Spinal cord (tissue), 10 donors: ENCODE results near the gene GBP7. TPM values are rescaled to one million over a fixed set of nuclear protein-coding genes. Genes with fewer than 3 reads are reported as not detected.
"Not testable (repeated sequence)": the region's sequence is repeated elsewhere in the genome, so short reads cannot be mapped to it uniquely, and the experiment has no call there.

Experiments
- DNase-seq, 6 donors: peaks; one replicate each; pipeline versions ENCODE4 v3.0.0 to v3.0.0-alpha.2; 2013 to 2015; ENCODE audit warnings: low spot score in 6 of 6, low read depth in 4 of 6
- H3K27ac ChIP-seq: one replicate; pipeline ENCODE4 v1.5.1; 2013; ENCODE audit warnings: low read depth, low read length, control low read depth
- H3K27me3 ChIP-seq: one replicate; pipeline ENCODE4 v1.6.1; 2013; ENCODE audit warnings: low read length; ENCODE audit not compliant: control insufficient read depth, insufficient read depth
- H3K36me3 ChIP-seq: one replicate; pipeline ENCODE4 v1.6.1; 2013; ENCODE audit warnings: low read length; ENCODE audit not compliant: control insufficient read depth, insufficient read depth
- H3K4me1 ChIP-seq: one replicate; pipeline ENCODE4 v1.6.1; 2013; ENCODE audit warnings: low read length; ENCODE audit not compliant: control insufficient read depth, insufficient read depth
- H3K4me3 ChIP-seq: one replicate; pipeline ENCODE4 v1.5.1; 2013; ENCODE audit warnings: low read depth, low read length, control low read depth
- H3K9me3 ChIP-seq: one replicate; pipeline ENCODE4 v1.6.1; 2013; ENCODE audit warnings: low read length; ENCODE audit not compliant: control insufficient read depth, insufficient read depth
- WGBS: methylation state at CpG from one replicate; pipeline ENCODE4 v1.1.5; 2013; ENCODE audit warnings: missing lambda C conversion rate; ENCODE audit not compliant: insufficient coverage; 5-methylcytosine and 5-hydroxymethylcytosine counted together
- polyA plus RNA-seq, 2 donors: library from polyadenylated mRNA; unstranded; fragments of 120-200 nt; gene quantifications; one replicate each; pipeline ENCODE4 v1.2.1, GENCODE V29; 2013; ENCODE audit not compliant: insufficient read length in 2 of 2
- total RNA-seq, 2 donors: library from RNA; depleted of rRNA in 1 of 2; stranded (reverse); fragments of 120-200 nt in 1 of 2; fragments of >200 nt in 1 of 2; gene quantifications; one replicate each; pipeline versions ENCODE4 v1.2.3 to v1.2.4, GENCODE V29; 2013 to 2014
- donor health status: healthy.

GBP7 gene
- total and polyA plus RNA-seq, 4 donors: 0.14 to 0.16 TPM; not detected in 2

DNA sequence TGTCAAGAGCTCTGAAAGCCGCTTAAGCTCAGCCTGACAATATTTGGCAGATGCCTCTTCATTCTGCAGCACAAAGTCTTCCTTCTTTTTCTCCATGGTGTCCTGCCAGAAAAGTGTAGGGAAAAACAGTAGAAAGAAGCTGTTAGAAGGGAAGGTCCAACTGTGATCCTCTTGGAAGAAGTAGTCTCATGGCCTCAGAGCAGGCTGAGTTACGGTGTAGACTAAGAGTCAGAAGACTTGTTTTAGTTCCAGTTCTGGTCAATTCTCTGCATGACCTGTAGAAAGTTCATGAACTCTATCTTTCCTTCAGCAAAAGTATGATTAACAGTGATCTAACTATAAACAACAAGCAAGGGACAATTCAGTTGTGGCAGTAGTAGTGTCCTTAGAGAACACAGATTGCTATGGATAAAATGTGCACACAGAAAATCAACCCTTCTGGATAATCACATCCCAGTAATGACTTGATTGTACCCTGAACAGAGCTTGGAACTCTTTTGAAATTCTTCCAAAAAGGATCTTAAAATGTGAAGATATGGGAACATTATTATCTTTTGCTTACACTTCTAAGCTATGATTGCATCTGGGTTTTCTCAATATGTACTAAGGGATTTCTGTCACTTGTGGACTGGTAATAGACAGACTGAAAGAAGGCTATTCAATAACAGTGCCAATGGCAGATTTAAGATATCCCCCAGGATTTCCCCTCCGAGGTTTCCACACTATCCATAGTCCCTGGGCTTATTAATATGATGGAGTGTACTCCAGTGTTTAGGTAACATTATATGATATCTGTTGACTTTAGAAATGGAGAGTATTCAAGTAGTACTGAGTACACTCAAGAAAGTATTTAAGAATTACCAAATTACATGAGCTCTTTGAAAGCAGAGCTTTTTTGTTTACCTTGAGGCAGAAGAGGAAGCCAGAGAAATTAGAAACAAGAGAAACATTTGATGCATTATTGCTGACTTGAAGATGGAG is 27.8 kb downstream of the GBP7 start:
- Histone ChIP-seq H3K27ac (no peak overlapping the region), H3K4me1 (no peaks in the 10 kb centered on the region), H3K36me3 (no peaks in the 10 kb centered on the region), H3K27me3 (no peaks in the 10 kb centered on the region), H3K4me3 (no peak overlapping the region), H3K9me3 (no peaks in the 10 kb centered on the region)
- 67% methylated on average over 1 of the region's 3 CpGs for WGBS
- DNase-seq: peak in 1 of 6 donors; percentile 10

DNA sequence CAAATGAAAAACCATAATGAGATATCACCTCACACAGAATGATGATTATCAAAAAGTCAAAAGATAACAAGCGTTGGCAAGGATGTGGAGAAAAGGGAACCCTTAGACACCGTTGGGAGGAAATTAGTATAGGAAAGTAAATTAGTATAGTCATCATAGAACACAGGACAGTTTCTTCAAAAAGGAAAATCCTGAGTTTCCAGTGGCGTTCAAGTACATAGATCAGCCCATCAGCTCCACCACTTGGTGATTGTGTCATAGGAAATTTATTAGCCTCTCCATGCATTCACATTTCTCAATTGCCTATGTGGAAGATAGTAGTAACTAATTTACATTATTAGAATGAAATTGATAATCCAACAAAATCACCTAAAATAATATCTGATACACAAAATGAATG is 29.1 kb downstream of the GBP7 start:
- no peak overlapping the region for H3K27ac ChIP-seq
- no peak overlapping the region for H3K4me3 ChIP-seq
- no peaks in the 10 kb centered on the region for H3K27me3 ChIP-seq
- no peaks in the 10 kb centered on the region for H3K4me1 ChIP-seq
- no CpG with 5 or more reads among the region's 3 CpGs for WGBS
- DNase-seq: no peak
- no peaks in the 10 kb centered on the region for H3K9me3 ChIP-seq
- H3K36me3 ChIP-seq: no peaks in the 10 kb centered on the region

DNA sequence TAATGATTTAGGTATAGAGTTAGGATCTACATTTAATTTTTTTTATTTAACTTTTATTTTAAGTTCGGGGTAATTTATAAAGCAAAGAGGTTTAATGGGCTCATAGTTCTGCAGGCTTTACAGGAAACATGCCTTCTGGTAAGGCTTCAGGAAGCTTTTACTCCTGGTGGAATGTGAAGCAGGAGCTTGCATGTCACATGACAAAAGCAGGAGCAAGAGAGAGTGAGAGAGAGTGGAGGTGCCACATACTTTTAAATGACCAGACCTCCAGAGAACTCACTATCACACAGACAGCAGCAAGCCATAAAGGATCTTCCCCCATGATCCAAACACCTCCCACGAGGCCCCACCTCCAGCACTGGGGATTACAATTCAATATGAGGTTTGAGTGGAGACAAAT is 32.3 kb downstream of the GBP7 start:
- no peak for DNase-seq
- WGBS: 100% methylated on average over 1 of the region's 2 CpGs
- H3K27ac ChIP-seq: no peak overlapping the region
- no peaks in the 10 kb centered on the region for H3K4me1 ChIP-seq
- no peak overlapping the region for H3K4me3 ChIP-seq
- no peaks in the 10 kb centered on the region for H3K27me3 ChIP-seq
- H3K9me3 ChIP-seq: no peaks in the 10 kb centered on the region
- H3K36me3 ChIP-seq: no peaks in the 10 kb centered on the region

DNA sequence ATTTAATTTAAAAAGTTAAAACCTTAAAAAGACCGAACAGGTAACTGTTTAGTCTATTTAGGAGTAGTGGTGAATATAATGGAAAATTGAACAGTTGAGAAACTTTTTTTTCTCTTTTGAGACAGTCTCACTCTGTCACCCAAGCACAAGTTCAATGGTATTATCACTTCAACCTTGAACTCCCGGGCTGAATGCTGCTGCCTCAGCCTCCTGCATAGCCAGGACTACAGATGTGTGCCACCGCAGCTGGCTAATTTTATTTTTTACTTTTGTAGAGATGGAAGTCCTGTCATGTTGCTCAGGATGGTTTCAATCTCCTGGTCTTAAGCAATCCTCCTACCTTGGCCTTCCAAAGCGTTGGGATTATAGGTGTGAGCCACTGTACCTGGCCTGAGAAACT is 33.6 kb downstream of the GBP7 start:
- Histone ChIP-seq H3K27me3 (no peaks in the 10 kb centered on the region), H3K36me3 (no peaks in the 10 kb centered on the region), H3K4me3 (no peak overlapping the region), H3K4me1 (no peaks in the 10 kb centered on the region), H3K27ac (no peak overlapping the region), H3K9me3 (no peaks in the 10 kb centered on the region)
- WGBS: no CpG with 5 or more reads among the region's 4 CpGs
- DNase-seq: no peak

DNA sequence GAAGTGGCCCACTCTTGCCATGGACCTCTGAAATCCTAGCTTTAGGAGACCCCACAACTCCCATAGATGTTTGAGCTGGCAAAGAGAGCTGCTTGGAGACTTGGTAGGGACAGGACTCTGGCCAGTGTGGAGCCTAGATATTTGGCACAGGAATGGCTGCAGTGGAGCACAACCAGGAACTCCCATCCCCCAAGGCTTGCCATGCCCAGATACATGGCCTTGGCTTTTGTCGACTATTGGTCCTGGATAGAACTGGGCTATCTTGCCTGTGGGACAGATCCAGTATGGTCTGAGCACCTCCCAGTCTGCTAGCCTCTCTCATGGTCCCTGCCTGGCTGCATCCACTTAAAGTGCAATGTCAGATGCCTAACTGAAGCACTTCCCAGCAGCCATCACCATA is 42.1 kb downstream of the GBP7 start:
- DNase-seq: no peak
- no peaks in the 10 kb centered on the region for H3K4me1 ChIP-seq
- no peaks in the 10 kb centered on the region for H3K27me3 ChIP-seq
- 100% methylated on average over 1 of the region's 1 CpG for WGBS
- H3K36me3 ChIP-seq: no peaks in the 10 kb centered on the region
- no peak overlapping the region for H3K27ac ChIP-seq
- no peak overlapping the region for H3K4me3 ChIP-seq
- no peaks in the 10 kb centered on the region for H3K9me3 ChIP-seq

DNA sequence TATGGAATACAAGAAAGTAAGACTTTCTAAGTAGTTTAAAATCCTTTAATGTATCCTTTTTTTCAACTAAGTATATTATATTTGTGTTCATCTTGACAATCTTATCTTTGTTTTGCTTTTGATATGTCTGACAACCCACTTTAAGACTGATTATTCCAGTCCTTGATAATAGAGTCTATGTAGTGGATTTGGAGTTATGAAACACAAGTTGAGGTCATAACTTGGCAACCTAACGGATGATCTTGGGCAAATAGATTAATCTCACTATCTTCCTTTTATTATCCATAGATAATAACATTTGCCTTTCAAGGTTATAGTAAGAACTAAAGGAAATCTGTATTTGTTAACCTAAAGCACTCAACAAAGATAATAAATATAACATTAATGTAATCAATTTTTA is 45.1 kb downstream of the GBP7 start:
- no CpG with 5 or more reads among the region's 1 CpG for WGBS
- Histone ChIP-seq H3K27me3 (no peaks in the 10 kb centered on the region), H3K27ac (no peak overlapping the region), H3K4me3 (no peak overlapping the region), H3K9me3 (no peaks in the 10 kb centered on the region), H3K4me1 (no peaks in the 10 kb centered on the region), H3K36me3 (no peaks in the 10 kb centered on the region)
- DNase-seq: no peak

DNA sequence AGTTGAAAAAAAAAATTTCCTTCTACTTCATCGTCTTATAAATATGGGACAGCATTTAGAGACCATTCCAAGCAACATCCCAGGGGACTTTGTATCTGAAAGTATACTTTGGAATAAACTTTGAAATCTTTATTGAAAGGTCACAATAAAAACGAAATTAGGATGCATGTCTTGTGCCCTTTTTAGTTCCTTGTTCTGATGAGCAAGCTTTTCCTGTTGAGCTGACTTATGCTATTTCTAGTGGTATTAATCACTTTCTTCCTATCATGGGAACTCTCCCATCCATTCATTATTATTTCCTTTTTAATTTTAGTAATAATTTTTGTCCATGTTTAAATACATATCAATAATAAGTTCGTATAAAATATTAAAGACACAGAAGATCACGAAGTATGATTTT is 45.9 kb downstream of the GBP7 start:
- Histone ChIP-seq H3K27me3 (no peaks in the 10 kb centered on the region), H3K4me1 (no peaks in the 10 kb centered on the region), H3K27ac (no peak overlapping the region), H3K36me3 (no peaks in the 10 kb centered on the region), H3K9me3 (no peaks in the 10 kb centered on the region), H3K4me3 (no peak overlapping the region)
- DNase-seq: no peak
- no CpG with 5 or more reads among the region's 4 CpGs for WGBS

DNA sequence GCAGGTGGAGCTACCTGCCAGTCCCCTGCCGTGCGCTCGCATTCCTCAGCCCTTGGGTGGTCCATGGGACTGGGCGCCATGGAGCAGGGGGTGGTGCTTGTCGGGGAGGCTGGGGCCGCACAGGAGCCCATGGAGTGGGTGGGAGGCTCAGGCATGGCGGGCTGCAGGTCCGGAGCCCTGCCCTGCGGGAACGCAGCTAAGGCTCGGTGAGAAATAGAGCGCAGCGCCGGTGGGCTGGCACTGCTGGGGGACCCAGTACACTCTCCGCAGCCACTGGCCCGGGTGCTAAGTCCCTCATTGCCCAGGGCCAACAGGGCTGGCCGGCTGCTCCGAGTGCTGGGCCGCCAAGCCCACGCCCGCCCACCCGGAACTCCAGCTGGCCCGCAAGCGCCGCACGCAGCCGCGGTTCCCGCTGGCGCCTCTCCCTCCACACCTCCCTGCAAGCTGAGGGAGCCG is 47.8 kb downstream of the GBP7 start:
- not testable (repeated sequence) for H3K4me1 ChIP-seq, H3K27me3 ChIP-seq, H3K4me3 ChIP-seq, H3K9me3 ChIP-seq, H3K27ac ChIP-seq, H3K36me3 ChIP-seq, DNase-seq
- 96% methylated on average over 14 of the region's 31 CpGs for whole genome bisulfite sequencing

DNA sequence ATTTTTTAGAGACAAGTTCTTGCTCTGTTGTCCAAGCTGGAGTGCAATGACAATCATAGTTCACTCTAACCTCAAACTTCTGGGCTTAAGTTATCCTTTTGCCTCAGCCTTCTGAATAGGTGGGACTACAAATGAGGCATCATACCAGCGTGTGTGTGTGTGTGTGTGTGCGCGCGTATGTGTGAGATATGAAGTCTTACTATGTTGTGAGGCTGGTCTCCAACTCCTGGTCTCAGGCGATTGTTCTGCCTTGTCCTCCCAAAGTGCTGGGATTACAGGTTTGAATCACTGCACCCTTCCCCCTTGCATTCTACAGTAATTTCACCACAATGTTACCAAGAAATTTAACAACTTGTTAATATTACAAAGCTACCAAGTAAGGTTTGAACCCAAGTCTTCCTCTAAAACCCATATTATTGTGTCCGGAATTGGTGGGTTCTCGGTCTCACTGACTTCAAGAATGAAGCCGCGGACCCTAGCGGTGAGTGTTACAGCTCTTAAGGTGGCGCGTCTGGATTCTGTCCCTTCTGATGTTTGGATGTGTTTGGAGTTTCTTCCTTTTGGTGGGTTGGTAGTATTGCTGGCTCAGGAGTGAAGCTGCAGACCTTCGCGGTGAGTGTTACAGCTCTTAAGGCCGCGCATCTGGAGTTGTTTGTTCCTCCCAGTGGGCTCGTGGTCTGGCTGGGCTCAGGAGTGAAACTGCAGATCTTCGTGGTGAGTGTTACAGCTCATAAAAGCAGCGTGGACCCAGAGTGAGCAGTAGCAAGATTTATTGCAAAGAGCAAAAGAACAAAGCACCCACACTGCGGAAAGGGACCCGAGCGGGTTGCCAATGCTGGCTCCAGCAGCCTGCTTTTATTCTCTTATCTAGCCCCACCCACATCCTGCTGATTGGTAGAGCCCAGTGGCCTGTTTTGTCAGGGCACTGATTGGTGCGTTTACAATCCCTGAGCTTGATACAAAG is 48.9 kb downstream of the GBP7 start:
- not testable (repeated sequence) for H3K9me3 ChIP-seq, H3K27me3 ChIP-seq, H3K36me3 ChIP-seq, H3K4me1 ChIP-seq, H3K4me3 ChIP-seq, DNase-seq, H3K27ac ChIP-seq
- 92% methylated on average over 15 of the region's 23 CpGs for WGBS
